A673 (cell line): ENCODE data around the gene TBXAS1. TPM values are rescaled to one million over a fixed set of nuclear protein-coding genes. Genes with fewer than 3 reads are reported as not detected.

Experiments
- BruUV-seq: library from RNA; stranded (reverse); fragments of 400-500 nt; replicated peaks from 2 replicates; lab custom pipeline; 2021; lab: Mats Ljungman, UMichigan
- CTCF ChIA-PET: fragments of 300-600 bp; sonication (Branson Sonifier 250); formaldehyde crosslinking; loops from one replicate; lab custom pipeline; 2022; ENCODE audit warnings: antibody characterized with exemption; lab: Charles Lee
- POLR2A ChIA-PET: fragments of 300-600 bp; sonication (Branson Sonifier 250); formaldehyde crosslinking; loops from one replicate; lab custom pipeline; 2022; ENCODE audit warnings: antibody characterized with exemption; ENCODE audit not compliant: low non-redundant PET; lab: Charles Lee
- DNase-seq: peaks from one replicate; pipeline ENCODE4 v3.0.0-alpha.2; 2015; ENCODE audit warnings: low spot score
- H3K27ac ChIP-seq: fragments of 200-600 bp; sonication (generic); 2 replicates; pipeline ENCODE4 v1.5.1; 2016; ENCODE audit warnings: mixed run types, low read depth, mild to moderate bottlenecking, mixed read lengths, antibody characterized with exemption, low read length; ENCODE audit not compliant: poor library complexity, severe bottlenecking
- H3K27me3 ChIP-seq: fragments of 200-600 bp; sonication (generic); replicated peaks from 2 replicates; pipeline ENCODE4 v1.6.1; 2017; ENCODE audit warnings: mixed run types, low read depth, mild to moderate bottlenecking, mixed read lengths, antibody characterized with exemption, low read length; ENCODE audit not compliant: insufficient read depth, poor library complexity
- H3K36me3 ChIP-seq: fragments of 200-600 bp; sonication (generic); 2 replicates; pipeline ENCODE4 v1.6.1; 2016; ENCODE audit warnings: mixed run types, mild to moderate bottlenecking, mixed read lengths, antibody characterized with exemption, low read length; ENCODE audit not compliant: insufficient read depth, poor library complexity, severe bottlenecking
- H3K4me1 ChIP-seq: fragments of 200-600 bp; sonication (generic); 2 replicates; pipeline ENCODE4 v1.6.1; 2017; ENCODE audit warnings: mixed run types, mild to moderate bottlenecking, mixed read lengths, antibody characterized with exemption, low read length; ENCODE audit not compliant: insufficient read depth, poor library complexity, severe bottlenecking
- H3K4me3 ChIP-seq: fragments of 200-600 bp; sonication (generic); 2 replicates; pipeline ENCODE4 v1.5.1; 2016; ENCODE audit warnings: low read depth, mixed run types, mild to moderate bottlenecking, mixed read lengths, low read length; ENCODE audit not compliant: poor library complexity, severe bottlenecking
- H3K9me3 ChIP-seq: fragments of 200-600 bp; sonication (generic); 2 replicates; pipeline ENCODE4 v1.6.1; 2016; ENCODE audit warnings: mixed run types, low read depth, mild to moderate bottlenecking, mixed read lengths, antibody characterized with exemption, low read length; ENCODE audit not compliant: poor library complexity, severe bottlenecking
- CTCF ChIP-seq: fragments of 300-800, 200-600 bp; sonication (generic); conservative IDR thresholded peaks from 2 replicates; pipeline ENCODE4 v1.5.1; 2017; ENCODE audit warnings: low read depth, mild to moderate bottlenecking, antibody characterized with exemption, low read length, moderate library complexity, mixed read lengths
- EZH2 ChIP-seq: fragments of 200-600 bp; sonication (generic); IDR thresholded peaks from 2 replicates; pipeline ENCODE4 v1.6.1; 2017; ENCODE audit warnings: borderline replicate concordance, low read depth, mild to moderate bottlenecking, mixed read lengths, antibody characterized with exemption, low read length; ENCODE audit not compliant: poor library complexity, severe bottlenecking
- intact Hi-C: fragments of 100-400 bp; cut with micrococcal nuclease; formaldehyde crosslinking; loops from one replicate; pipeline ENCODE4 v1.10.0; 2022; ENCODE audit not compliant: unreplicated experiment
- total RNA-seq: library from RNA; stranded (reverse); gene quantifications from 2 replicates; pipeline ENCODE4 v1.2.3, GENCODE V29; 2021

Gene TBXAS1
- total RNA-seq, 1 experiment from 2014 or later, result 2.5 TPM

DNA sequence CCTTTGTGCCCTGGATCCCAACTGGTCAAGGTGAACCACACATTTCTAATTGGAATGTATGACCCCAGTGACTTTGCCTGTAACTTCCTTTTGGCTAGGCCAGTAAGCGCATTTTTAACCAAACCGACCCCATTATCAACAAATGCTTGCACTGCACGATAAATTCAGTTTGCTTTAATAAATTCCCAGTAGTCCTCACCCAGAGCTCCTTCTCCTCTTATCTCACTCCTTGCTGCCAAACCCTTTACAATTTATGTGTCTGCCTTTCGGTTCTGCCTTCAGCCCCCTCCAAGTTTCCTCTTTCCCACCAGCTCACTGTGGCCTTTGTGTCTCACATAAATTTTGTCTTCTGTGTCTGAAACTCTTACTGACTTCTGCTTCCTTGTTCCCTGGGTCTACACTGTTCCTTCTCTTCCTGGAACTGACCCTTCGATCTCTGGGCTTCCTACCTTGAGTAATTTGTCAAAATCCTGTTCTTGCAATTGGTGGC, 59.0 kb downstream of the TBXAS1 start:
- CTCF ChIA-PET, result no interaction called here
- no peaks in the 10 kb centered on the region for H3K9me3 ChIP-seq
- no peak for DNase-seq
- H3K27ac ChIP-seq, result no peak overlapping the region
- POLR2A ChIA-PET, result no interaction called here
- no peak for TF ChIP-seq CTCF
- TF ChIP-seq EZH2, result no peak
- intact Hi-C loops, result no loop called here
- no peaks in the 10 kb centered on the region for H3K36me3 ChIP-seq
- no peaks in the 10 kb centered on the region for H3K27me3 ChIP-seq
- BruUV-seq, result no TSS peak
- H3K4me1 ChIP-seq, result no peaks in the 10 kb centered on the region
- H3K4me3 ChIP-seq, result no peak overlapping the region

DNA sequence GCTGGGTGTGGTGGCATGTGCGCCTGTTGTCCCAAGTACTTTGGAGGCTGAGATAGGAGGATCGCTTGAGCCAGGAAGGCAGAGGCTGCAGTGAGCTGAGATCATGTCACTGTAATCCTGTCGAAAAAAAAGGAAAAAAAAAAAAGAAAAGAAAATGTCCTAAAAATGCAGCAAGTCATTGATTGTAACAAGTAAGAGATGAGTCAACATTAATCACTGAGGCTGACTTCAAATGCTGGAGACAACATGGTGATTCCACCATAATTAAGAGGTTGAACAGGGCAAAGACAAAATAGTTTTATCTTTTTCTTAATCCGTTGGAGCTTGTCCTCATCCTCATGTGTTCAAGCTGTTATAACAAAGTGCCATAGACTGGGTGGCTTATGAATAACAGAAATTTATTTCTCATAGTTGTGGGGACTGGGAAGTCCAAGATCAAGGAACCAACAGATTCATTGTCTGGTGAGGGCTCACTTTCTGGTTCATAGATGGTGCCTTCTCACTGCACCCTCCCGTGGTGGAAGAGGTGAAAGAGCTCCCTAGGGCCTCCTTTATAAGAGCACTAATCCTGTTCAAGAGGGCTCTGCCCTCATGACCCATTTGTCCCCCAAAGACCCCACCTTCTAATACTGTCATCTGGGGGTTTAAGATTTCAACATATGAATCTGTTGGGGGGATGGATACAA, 60.3 kb downstream of the TBXAS1 start:
- intact Hi-C loops, result no loop called here
- no peaks in the 10 kb centered on the region for H3K4me1 ChIP-seq
- H3K4me3 ChIP-seq, result no peak overlapping the region
- CTCF ChIA-PET, result no interaction called here
- H3K27me3 ChIP-seq, result no peaks in the 10 kb centered on the region
- no peaks in the 10 kb centered on the region for H3K36me3 ChIP-seq
- BruUV-seq, result no TSS peak
- DNase-seq, result no peak
- no peak overlapping the region for H3K27ac ChIP-seq
- H3K9me3 ChIP-seq, result no peaks in the 10 kb centered on the region
- POLR2A ChIA-PET, result no interaction called here
- no peak for TF ChIP-seq CTCF
- TF ChIP-seq EZH2, result no peak

- DNase-seq, result no peak
- no TSS peak for BruUV-seq
- Histone ChIP-seq H3K9me3 (no peaks in the 10 kb centered on the region), H3K27me3 (no peaks in the 10 kb centered on the region), H3K27ac (no peak overlapping the region), H3K4me3 (no peak overlapping the region), H3K36me3 (no peaks in the 10 kb centered on the region), H3K4me1 (no peaks in the 10 kb centered on the region)
- intact Hi-C loops, result no loop called here
- ChIA-PET CTCF (no interaction called here), POLR2A (interaction anchor here (0.6 kb wide), 1 partner anchor 405 kb away, joined by 3 read pairs; no protein-coding TSS in a partner anchor)
- TF ChIP-seq CTCF (no peak), EZH2 (no peak)
These were observed 64.4 kb downstream of the TBXAS1 start for GRCh38 chr7:139893461-139893860.
